GM19455 (cell line): Measurements from ENCODE around the gene AGBL4.
"Not testable (repeated sequence)": the region's sequence is repeated elsewhere in the genome, so short reads cannot be mapped to it uniquely, and the experiment has no call there.

ENCODE experiments used
- ATAC-seq: cut with Tn5 transposase; IDR thresholded peaks from one replicate; pipeline ENCODE4 v1.9.1; 2021; ENCODE audit not compliant: unreplicated experiment

The AGBL4 gene

GRCh38 chr1:49448200-49448599 lies 575.6 kb downstream of the AGBL4 start:
- ATAC-seq: no peak

DNA sequence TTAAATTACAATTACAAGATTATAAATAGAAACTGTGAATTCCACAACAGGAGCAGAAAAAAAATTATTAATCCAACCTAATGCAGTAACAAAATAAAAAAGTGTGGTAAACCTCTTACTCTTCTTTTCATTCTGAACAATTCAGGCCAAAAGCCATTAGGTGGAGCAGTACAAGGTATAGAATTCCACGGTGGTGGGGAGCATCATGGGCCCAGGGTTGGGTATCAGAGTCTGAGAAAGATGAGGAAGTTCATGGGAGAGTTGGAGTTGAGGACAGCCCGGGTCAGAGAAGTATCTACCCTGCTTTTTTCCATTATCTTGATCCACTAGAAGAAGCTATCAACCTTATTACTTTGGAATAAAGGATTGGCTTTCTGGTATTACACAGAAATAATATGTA lies 586.9 kb downstream of the AGBL4 start:
- no peak for ATAC-seq

DNA sequence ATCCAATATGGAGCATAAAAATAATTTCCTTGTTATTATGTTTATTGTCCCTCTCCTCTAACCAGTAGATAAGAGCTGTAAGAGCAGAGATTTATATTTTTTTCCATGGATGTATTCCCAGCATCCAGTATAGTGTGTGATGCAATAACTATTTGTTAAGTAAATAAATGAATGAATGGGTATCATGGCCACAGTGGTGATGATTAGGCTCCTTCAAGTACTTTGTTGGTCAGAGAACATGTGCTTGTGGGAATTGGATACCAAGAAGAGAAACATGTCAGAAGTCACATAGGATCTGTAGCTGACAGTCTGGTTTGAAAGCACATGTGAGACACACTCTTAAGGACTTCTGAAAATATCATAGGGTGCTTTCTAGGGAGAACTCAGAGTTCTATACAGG lies 588.5 kb downstream of the AGBL4 start:
- ATAC-seq: no peak

GRCh38 chr1:49424782-49425181 lies 599.0 kb downstream of the AGBL4 start:
- no peak for ATAC-seq

DNA sequence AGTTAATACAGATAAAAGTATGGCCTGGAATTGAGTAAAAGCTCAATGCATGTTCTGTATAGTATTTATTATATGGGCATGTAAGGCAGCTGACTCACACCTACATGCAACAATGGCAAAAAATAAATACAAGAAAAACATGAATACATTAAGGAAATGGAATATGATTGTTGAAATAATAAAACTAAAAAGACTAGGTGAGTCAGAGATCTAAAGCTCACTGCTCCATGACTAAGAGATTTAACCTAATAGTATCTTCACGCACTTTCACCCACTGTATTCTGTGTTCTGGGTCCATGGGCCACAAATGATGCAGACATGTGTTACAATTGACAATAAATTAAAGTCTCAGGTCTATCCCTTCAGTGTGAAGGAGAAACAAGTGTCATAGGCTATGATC lies 607.0 kb downstream of the AGBL4 start:
- ATAC-seq: no peak

DNA sequence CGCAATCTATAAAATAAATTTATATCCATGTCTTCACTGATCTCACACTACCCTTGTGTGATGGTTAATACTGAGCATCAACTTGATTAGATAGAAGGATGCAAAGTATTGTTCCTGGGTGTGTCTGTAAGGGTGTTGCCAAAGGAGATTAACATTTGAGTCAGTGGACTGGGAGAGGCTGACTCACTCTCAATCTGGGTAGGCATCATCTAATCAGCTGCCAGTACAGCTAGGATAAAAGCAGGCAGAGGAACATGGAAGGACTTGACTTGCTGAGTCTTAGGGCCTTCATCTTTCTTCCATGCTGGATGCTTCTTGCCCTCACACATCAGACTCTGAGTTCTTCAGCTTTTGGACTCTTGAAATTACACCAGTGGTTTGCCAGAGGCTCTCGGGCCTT lies 615.4 kb downstream of the AGBL4 start:
- ATAC-seq: no peak

GRCh38 chr1:49397086-49397485 lies 626.7 kb downstream of the AGBL4 start:
- ATAC-seq: no peak

DNA sequence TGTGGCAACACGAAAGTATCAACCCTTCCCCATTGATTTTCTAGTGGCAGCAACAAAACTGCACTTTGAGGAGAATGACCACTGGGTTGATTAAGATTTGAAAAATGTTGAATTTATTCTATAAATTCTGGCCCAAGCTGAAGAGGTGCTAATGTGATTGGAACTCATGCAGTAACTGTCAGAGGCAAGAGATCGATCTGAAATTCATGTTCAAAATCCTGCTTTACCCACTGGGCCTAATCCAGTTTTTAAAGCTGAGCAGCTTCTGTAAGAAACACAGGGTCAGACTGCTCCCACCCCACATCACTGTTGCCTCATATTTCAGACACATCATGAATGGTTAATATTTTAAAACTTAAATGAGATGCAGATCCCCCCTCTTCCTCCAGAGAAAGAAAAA lies 629.6 kb downstream of the AGBL4 start:
- ATAC-seq: no peak

- no peak for ATAC-seq
These were observed 634.1 kb downstream of the AGBL4 start for GRCh38 chr1:49389699-49390098.

DNA sequence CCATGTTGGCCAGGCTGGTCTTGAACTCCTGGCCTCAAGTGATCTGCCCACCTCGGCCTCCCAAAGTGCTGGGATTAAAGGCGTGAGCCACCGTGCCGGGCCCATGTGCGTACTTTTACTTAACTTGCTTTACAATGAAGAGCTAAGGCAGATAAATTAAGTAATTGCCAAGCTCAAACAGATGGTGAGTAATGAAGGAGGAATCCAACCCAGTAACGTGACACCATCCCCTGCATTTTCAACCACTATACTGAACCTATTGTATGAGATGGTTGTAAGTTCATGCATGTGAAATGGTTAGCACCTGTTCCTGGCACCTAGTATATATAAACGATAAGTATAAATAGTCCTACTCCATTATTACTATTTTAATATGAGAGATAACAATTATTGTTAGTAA lies 659.1 kb downstream of the AGBL4 start:
- ATAC-seq: no peak

DNA sequence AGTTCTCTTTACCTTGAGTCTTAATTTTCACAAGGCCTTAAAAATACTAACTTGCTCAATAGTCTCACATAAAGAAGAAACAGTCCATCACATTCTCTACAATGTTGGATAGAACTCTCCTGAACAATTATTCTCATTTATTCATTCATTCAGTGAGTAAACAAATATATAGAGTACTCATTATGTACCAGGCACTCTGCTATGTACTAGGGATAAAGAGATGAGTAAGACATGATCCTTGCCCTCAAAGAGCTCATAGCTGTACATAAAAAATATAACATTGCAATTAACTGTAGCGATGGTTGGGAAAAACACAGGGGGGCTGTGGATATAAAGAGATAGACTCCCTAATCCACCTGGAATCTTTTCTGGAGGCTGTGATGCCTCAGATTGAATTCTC lies 660.1 kb downstream of the AGBL4 start:
- no peak for ATAC-seq

DNA sequence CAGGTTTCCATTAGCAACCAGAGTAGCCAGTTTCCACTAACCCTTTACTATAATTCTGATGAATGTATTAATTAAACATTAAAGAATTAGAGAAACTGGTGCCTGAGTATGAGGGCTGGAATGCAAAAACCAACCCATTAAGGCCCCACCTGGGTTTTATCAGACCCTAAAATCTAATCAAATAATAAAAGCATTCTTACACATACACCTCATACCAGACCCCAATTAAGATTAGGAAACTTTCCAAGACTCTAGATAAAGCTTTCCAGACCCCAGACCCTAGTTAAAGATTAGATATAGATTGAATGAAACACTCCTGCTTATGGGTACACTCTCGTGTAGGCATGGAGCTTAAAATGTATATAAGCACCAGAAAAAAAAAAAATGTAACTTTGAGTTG lies 665.7 kb downstream of the AGBL4 start:
- no peak for ATAC-seq

- ATAC-seq: no peak
These were observed 667.2 kb downstream of the AGBL4 start for GRCh38 chr1:49356594-49356993.

DNA sequence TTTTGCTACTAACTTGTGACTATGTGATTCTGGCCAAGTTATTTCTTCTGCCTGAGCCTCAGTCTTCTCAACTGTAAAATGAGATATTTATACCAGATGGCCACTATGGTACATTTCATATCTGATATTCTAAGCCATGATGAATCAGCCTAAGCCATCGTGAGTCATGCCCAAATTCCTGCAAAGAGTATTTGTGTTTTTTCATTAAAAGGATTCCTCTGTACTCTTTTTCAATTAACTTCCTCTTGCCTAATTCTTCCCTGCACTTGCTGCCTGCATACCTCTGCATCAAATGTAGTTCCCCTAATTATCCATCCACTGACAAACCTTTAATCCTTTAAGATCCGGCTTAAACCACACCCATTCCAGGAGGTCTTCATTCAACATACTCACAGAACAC lies 672.0 kb downstream of the AGBL4 start:
- ATAC-seq: no peak

DNA sequence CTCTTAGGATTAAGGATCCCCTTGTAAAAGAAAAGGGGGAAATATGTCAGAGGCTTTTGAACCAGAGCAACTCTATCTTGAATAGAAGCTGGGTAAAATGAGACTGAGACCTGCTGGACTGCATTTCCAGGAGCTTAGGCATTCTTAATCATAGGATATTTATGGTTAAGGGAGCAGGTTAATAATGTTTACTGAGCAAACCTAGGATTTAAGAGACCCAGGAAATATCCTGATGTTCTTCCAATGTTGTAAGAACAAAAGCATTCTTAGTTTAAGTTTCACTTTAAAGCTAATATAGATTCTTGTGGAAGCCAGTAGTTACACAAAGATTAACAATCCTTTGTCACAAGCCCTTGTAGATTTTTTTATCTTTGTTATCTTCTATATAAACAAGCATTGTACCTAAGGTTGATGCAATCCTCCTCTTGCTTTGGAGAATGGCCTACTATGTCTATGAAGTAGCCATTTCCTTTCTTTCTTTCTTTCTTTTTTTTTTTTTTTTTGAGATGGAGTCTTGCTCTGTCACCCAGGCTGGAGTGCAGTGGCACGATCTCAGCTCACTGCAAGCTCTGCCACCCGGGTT lies 676.9 kb downstream of the AGBL4 start:
- ATAC-seq: no peak

- ATAC-seq: no peak
These were observed 683.2 kb downstream of the AGBL4 start for GRCh38 chr1:49340576-49340975.

- no peak for ATAC-seq
These were observed 684.7 kb downstream of the AGBL4 start for GRCh38 chr1:49339043-49339442.

GRCh38 chr1:49337251-49337650 lies 686.5 kb downstream of the AGBL4 start:
- no peak for ATAC-seq

GRCh38 chr1:49333906-49334305 lies 689.8 kb downstream of the AGBL4 start:
- no peak for ATAC-seq

DNA sequence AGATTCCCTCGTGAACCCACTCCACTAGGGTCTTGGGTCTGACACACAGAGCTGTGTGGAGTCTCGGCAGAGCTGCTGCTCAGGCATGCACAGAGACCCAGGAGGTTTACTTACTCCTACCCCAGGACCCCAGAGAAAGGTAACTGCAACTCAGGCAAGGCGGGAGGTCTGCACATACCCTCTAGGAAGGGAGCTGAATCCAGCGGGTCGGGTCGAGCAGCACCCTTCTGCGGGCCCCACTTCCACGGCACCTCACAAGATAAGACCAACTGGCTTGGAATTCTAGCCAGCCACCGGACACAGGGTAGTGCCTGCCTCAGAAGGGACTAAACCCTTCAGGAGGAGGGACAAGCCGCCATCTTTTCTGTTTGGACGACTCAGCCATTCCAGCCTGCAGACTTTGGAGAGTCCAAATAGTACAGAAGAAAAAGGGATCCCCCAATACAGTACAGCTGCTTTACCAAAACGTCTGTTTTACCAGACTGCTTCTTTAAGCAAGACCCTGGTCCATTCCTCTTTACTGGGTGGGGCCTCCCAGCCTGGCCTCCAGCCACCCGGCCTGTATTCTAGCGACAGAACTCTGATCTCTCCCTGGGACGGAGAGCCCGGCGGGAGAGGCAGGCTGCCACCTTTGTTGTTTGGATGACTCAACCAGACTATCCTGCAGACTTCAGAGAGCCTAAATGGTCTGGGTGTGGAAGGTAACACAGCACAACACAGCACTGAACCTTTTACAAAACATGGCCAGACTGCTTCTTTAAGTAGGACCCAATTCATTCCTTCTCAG lies 692.5 kb downstream of the AGBL4 start:
- no peak for ATAC-seq

DNA sequence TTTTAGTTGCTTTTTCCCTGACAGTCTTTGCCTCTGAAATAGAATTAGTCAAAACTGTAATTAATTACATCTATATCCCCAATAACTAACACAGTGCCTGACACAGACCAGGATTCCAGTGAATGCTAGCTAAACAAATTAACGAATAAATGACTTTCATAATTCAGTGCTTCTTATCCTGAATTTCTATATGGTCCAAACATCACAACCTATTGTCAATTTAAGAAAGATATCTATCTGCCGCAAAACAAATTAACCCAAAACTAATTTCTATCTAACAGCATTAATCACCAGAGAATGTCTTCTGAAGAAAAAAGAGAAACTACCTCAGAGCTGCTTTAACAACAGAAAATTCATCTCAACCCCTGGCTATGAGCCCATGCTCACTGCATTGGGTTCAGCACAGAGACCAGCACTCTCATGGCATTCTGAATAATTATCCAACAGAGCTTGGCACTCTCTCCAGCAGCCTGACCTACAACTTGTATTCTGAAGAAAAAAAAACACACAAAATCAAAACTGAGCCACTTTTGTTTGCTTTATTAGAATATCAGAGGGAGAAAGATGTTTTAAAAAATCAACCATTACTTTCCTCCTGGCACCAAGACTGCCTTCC lies 699.7 kb downstream of the AGBL4 start:
- ATAC-seq: no peak

DNA sequence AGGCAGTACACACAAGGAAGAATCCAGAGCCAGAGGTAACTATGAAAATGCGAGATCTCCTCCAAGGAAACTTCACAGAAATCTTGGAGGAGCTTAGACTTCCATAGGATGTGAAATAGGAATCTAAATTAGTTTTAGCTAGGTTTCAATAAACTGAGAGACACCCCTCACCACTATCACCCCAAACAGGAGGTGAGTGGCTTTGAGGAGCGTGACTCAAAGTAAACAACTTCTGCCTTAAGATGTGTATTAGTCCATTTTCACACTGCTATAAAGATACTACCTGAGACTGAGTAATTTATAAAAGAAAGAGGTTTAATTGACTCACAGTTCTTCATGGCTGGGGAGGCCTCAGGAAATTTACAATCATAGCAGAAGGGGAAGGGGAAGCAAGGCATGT lies 703.3 kb downstream of the AGBL4 start:
- not testable (repeated sequence) for ATAC-seq
